K562 (cell line): Measurements from ENCODE around the gene ERVW-1. TPM values are rescaled to one million over a fixed set of nuclear protein-coding genes. Genes with fewer than 3 reads are reported as not detected.
A peak's percentile ranks its signal among the peaks of the same experiment; 100 is the strongest.

Source experiments
- ARNT ChIP-seq, 2 experiments: fragments of 450-650 bp; IDR thresholded peaks; 2 replicates each; pipeline ENCODE4 v1.6.1; 2016; ENCODE audit warnings: mild to moderate bottlenecking in 1 of 2
- BRD4 ChIP-seq: fragments of 200-600 bp; sonication (generic); IDR thresholded peaks from 2 replicates; pipeline ENCODE4 v1.6.1; 2017; ENCODE audit warnings: inconsistent platforms
- HDAC2 ChIP-seq: fragments of 450-650 bp; IDR thresholded peaks from 2 replicates; pipeline ENCODE4 v1.6.1; 2016; ENCODE audit warnings: mild to moderate bottlenecking
- HMG20B ChIP-seq: fragments of 250-450 bp; sonication (Bioruptor Pico); IDR thresholded peaks from 2 replicates; pipeline ENCODE4 v1.5.0; 2021; ENCODE audit warnings: mild to moderate bottlenecking
- KAT2B ChIP-seq: IDR thresholded peaks from one replicate; pipeline ENCODE4 v1.6.1; 2012; ENCODE audit warnings: low read depth, mild to moderate bottlenecking, control low read depth, inconsistent platforms, low read length, moderate library complexity
- KLF16 ChIP-seq: IDR thresholded peaks from 2 replicates; pipeline ENCODE4 v1.6.1; 2016; ENCODE audit warnings: antibody characterized with exemption
- PPARD ChIP-seq: fragments of 250-450 bp; sonication (Bioruptor Pico); IDR thresholded peaks from 2 replicates; pipeline ENCODE4 v1.8.0; 2022; ENCODE audit warnings: inconsistent platforms, mild to moderate bottlenecking, moderate library complexity
- RBFOX2 ChIP-seq: fragments of 200-400 bp; formaldehyde crosslinking; IDR thresholded peaks from 2 replicates; pipeline ENCODE4 v1.6.1; 2017; ENCODE audit warnings: low read depth, mild to moderate bottlenecking, low read length, moderate library complexity
- RFX7 ChIP-seq: fragments of 250-450 bp; sonication (Bioruptor Pico); IDR thresholded peaks from 2 replicates; pipeline ENCODE4 v1.5.1; 2021; ENCODE audit warnings: mild to moderate bottlenecking
- SLC30A9 ChIP-seq: fragments of 250-450 bp; sonication (Bioruptor Pico); IDR thresholded peaks from 2 replicates; pipeline ENCODE4 v1.8.0; 2022; ENCODE audit warnings: mild to moderate bottlenecking, moderate library complexity
- SMAD4 ChIP-seq: fragments of 250-450 bp; sonication (Bioruptor Pico); conservative IDR thresholded peaks from 2 replicates; pipeline ENCODE4 v1.8.0; 2021; ENCODE audit warnings: inconsistent platforms, mild to moderate bottlenecking, moderate library complexity
- SPI1 ChIP-seq: IDR thresholded peaks from 2 replicates; pipeline ENCODE4 v1.6.1; 2011; ENCODE audit warnings: low read depth, low read length, control low read depth, borderline replicate concordance
- TAF15 ChIP-seq: fragments of 200-400 bp; formaldehyde crosslinking; IDR thresholded peaks from 2 replicates; pipeline ENCODE4 v1.6.1; 2017; ENCODE audit warnings: mild to moderate bottlenecking, low read depth, low read length, moderate library complexity
- ZNF212 ChIP-seq: fragments of 450-650 bp; formaldehyde crosslinking; IDR thresholded peaks from 2 replicates; pipeline ENCODE4 v1.4.0; 2020; ENCODE audit warnings: mild to moderate bottlenecking
- ZNF311 ChIP-seq: fragments of 250-450 bp; sonication (Bioruptor Pico); IDR thresholded peaks from 2 replicates; pipeline ENCODE4 v1.4.0; 2020; ENCODE audit warnings: mild to moderate bottlenecking, moderate library complexity
- polyA plus RNA-seq, 8 experiments: library from polyadenylated mRNA; depleted of rRNA in 4 of 8; stranded (reverse) in 5 of 8; unstranded in 3 of 8; fragments of >200 nt; fragmentation: Nextera tagmentation in 2 of 8; fragmentation: Illumina TruSeq in 1 of 8; extraction: Ambion mirVana in 2 of 8; extraction: Trizol in 1 of 8; gene quantifications; 2 replicates each; pipeline versions ENCODE4 v1.2.1 to v1.2.3, GENCODE V29; 2011 to 2014; ENCODE audit warnings: inconsistent platforms in 1 of 8, missing spikeins in 1 of 8
- total RNA-seq, 7 experiments: library from RNA; depleted of rRNA in 6 of 7; stranded (reverse); fragments of >200 nt in 6 of 7; fragmentation: Illumina TruSeq in 2 of 7; extraction: Trizol in 2 of 7; gene quantifications; 2 replicates each; pipeline versions ENCODE4 v1.2.1 to v1.2.3, GENCODE V29; 2011 to 2021; ENCODE audit warnings: low replicate concordance in 1 of 7
- TF ChIP-seq, protein P1 (sequence below): fragments of 450-650 bp; IDR thresholded peaks from 2 replicates; pipeline ENCODE4 v1.6.1; 2016; ENCODE audit warnings: missing biosample characterization, missing genetic modification characterization
- TF ChIP-seq, protein P2 (sequence below): sonication (generic); formaldehyde crosslinking; IDR thresholded peaks from 2 replicates; pipeline ENCODE4 v1.8.1; 2023; ENCODE audit warnings: mild to moderate bottlenecking, missing genetic modification reagents
- TF ChIP-seq, protein P3 (sequence below): sonication (generic); formaldehyde crosslinking; IDR thresholded peaks from 2 replicates; pipeline ENCODE4 v1.9.0; 2022; ENCODE audit warnings: mild to moderate bottlenecking, missing genetic modification reagents
- TF ChIP-seq, protein P4 (sequence below): sonication (generic); formaldehyde crosslinking; IDR thresholded peaks from 2 replicates; pipeline ENCODE4 v1.8.0; 2023; ENCODE audit warnings: mild to moderate bottlenecking, missing genetic modification reagents
- TF ChIP-seq, protein P5 (sequence below), 2 experiments: fragments of 250-450 bp in 1 of 2; fragments of 450-650 bp in 1 of 2; sonication (Bioruptor Pico) in 1 of 2; IDR thresholded peaks; 2 replicates each; pipeline versions ENCODE4 v1.6.1 to v1.8.0; 2016 to 2021; ENCODE audit warnings: mild to moderate bottlenecking in 2 of 2, moderate library complexity in 2 of 2, missing compliant biosample characterization in 1 of 2, missing genetic modification characterization in 1 of 2

The ERVW-1 gene
- total and polyA plus RNA-seq, 9 of the 15 experiments (the other 6 are each of a cell fraction or from before 2014, with no cell fraction given) = not detected

DNA sequence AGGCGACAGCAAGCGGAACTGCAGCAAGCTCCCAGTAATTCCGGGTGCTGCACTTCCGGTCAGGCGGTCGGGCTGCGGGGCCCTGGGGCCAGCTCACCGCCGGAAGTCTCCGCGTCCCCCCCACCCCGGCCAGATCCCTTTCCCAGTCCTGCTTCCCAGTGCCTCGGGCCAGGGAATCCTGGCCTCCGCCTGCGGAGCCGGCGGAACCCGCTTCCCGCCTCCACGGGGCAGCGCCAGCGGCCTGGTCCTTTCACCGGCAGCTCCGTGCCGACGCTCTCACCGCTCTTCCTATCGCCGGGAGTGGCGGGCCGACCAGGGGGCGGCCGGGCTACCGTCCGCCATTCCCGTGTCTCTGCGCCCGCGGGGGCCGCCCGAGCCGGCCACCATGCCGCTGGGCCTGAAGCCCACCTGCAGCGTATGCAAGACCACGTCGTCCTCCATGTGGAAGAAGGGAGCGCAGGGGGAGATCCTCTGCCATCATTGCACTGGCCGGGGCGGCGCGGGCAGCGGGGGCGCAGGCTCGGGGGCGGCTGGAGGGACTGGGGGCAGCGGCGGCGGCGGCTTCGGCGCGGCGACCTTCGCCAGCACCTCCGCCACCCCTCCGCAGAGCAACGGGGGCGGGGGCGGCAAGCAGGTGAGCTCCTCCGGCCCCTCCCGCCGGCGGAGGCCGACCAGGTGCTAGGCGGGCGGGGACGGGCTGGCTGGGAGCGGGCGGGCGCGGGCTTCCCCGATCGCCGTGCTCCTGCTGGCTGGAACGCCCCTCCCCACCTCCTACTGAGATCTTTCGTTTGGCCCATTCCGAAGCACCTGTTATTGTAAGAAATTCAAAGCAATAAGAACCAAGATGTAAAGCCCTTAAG is 30.2 kb downstream of the ERVW-1 start, which contains the start of gene GATAD1 (continued):
- TF ChIP-seq ZNF311 (CRISPR knock-in tag) = no peak
- 0 out of 2 replicates have a peak, but pooled peaks have one; percentile 54 for TF ChIP-seq HDAC2
- TF ChIP-seq SPI1 = peak; percentile 75; the same call in 1 of the 2 replicates
- TF ChIP-seq ARNT (IDR thresholded peaks at IDR 0.05) = no peak
- TF ChIP-seq, protein P1, sequence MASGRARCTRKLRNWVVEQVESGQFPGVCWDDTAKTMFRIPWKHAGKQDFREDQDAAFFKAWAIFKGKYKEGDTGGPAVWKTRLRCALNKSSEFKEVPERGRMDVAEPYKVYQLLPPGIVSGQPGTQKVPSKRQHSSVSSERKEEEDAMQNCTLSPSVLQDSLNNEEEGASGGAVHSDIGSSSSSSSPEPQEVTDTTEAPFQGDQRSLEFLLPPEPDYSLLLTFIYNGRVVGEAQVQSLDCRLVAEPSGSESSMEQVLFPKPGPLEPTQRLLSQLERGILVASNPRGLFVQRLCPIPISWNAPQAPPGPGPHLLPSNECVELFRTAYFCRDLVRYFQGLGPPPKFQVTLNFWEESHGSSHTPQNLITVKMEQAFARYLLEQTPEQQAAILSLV (tag) = no peak
- no peak for TF ChIP-seq SLC30A9 (CRISPR knock-in tag)
- TF ChIP-seq SMAD4 (CRISPR knock-in tag) = peak; percentile 68
- TF ChIP-seq KLF16 = no peak
- no peak for TF ChIP-seq TAF15
- TF ChIP-seq, protein P2, sequence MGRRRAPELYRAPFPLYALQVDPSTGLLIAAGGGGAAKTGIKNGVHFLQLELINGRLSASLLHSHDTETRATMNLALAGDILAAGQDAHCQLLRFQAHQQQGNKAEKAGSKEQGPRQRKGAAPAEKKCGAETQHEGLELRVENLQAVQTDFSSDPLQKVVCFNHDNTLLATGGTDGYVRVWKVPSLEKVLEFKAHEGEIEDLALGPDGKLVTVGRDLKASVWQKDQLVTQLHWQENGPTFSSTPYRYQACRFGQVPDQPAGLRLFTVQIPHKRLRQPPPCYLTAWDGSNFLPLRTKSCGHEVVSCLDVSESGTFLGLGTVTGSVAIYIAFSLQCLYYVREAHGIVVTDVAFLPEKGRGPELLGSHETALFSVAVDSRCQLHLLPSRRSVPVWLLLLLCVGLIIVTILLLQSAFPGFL (CRISPR knock-in tag) = no peak
- peak; percentile 57; the same call in 1 of the 2 replicates for TF ChIP-seq HMG20B (CRISPR knock-in tag)
- TF ChIP-seq, protein P3, sequence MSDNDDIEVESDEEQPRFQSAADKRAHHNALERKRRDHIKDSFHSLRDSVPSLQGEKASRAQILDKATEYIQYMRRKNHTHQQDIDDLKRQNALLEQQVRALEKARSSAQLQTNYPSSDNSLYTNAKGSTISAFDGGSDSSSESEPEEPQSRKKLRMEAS (CRISPR knock-in tag) = peak; percentile 70
- TF ChIP-seq, protein P4, sequence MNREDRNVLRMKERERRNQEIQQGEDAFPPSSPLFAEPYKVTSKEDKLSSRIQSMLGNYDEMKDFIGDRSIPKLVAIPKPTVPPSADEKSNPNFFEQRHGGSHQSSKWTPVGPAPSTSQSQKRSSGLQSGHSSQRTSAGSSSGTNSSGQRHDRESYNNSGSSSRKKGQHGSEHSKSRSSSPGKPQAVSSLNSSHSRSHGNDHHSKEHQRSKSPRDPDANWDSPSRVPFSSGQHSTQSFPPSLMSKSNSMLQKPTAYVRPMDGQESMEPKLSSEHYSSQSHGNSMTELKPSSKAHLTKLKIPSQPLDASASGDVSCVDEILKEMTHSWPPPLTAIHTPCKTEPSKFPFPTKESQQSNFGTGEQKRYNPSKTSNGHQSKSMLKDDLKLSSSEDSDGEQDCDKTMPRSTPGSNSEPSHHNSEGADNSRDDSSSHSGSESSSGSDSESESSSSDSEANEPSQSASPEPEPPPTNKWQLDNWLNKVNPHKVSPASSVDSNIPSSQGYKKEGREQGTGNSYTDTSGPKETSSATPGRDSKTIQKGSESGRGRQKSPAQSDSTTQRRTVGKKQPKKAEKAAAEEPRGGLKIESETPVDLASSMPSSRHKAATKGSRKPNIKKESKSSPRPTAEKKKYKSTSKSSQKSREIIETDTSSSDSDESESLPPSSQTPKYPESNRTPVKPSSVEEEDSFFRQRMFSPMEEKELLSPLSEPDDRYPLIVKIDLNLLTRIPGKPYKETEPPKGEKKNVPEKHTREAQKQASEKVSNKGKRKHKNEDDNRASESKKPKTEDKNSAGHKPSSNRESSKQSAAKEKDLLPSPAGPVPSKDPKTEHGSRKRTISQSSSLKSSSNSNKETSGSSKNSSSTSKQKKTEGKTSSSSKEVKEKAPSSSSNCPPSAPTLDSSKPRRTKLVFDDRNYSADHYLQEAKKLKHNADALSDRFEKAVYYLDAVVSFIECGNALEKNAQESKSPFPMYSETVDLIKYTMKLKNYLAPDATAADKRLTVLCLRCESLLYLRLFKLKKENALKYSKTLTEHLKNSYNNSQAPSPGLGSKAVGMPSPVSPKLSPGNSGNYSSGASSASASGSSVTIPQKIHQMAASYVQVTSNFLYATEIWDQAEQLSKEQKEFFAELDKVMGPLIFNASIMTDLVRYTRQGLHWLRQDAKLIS (CRISPR knock-in tag) = no peak; the same call in 1 of the 2 replicates
- TF ChIP-seq, protein P5, sequence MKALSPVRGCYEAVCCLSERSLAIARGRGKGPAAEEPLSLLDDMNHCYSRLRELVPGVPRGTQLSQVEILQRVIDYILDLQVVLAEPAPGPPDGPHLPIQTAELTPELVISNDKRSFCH (CRISPR knock-in tag; IDR thresholded peaks at IDR 0.05) = no peak
- TF ChIP-seq, protein P5 (tag; IDR thresholded peaks at IDR 0.05) = 0 out of 2 replicates have a peak, but pooled peaks have one; percentile 35
- TF ChIP-seq PPARD = no peak
- no peak for TF ChIP-seq KAT2B
- TF ChIP-seq ZNF212 (CRISPR knock-in tag) = no peak
- TF ChIP-seq BRD4 = no peak
- TF ChIP-seq RFX7 (CRISPR knock-in tag) = no peak
- peak; percentile 97 for TF ChIP-seq RBFOX2
